HG03565 (cell line): Measurements from ENCODE around the gene INPP5K.
A peak's percentile ranks its signal among the peaks of the same experiment; 100 is the strongest.

Source experiments
- ATAC-seq: cut with Tn5 transposase; IDR thresholded peaks from one replicate; pipeline ENCODE4 v1.9.1; 2021; ENCODE audit warnings: mild to moderate bottlenecking, moderate library complexity; ENCODE audit not compliant: unreplicated experiment

Gene INPP5K

GRCh38 chr17:1486802-1487695 is 29.4 kb downstream of the INPP5K start:
- ATAC-seq, result no peak

- no peak for ATAC-seq
These were observed 30.7 kb downstream of the INPP5K start for GRCh38 chr17:1485423-1486376.

GRCh38 chr17:1484676-1485422 is 31.6 kb downstream of the INPP5K start:
- ATAC-seq, result no peak

- ATAC-seq, result no peak
These were observed 32.3 kb downstream of the INPP5K start for GRCh38 chr17:1484060-1484535.

GRCh38 chr17:1482680-1483079 is 33.7 kb downstream of the INPP5K start:
- no peak for ATAC-seq

- no peak for ATAC-seq
These were observed 34.7 kb downstream of the INPP5K start for GRCh38 chr17:1481736-1482135.

- no peak for ATAC-seq
These were observed 35.5 kb downstream of the INPP5K start for GRCh38 chr17:1480747-1481465.

GRCh38 chr17:1478418-1478817 is 38.0 kb downstream of the INPP5K start:
- no peak for ATAC-seq

- ATAC-seq, result no peak
These were observed 41.0 kb downstream of the INPP5K start for GRCh38 chr17:1475321-1475854.

- ATAC-seq, result peak; percentile 49
These were observed 41.8 kb downstream of the INPP5K start for GRCh38 chr17:1474402-1475189.

GRCh38 chr17:1473841-1474240 is 42.6 kb downstream of the INPP5K start:
- ATAC-seq, result no peak

- no peak for ATAC-seq
These were observed 43.2 kb downstream of the INPP5K start for GRCh38 chr17:1473170-1473569.

GRCh38 chr17:1471911-1472821 is 44.2 kb downstream of the INPP5K start:
- ATAC-seq, result no peak

GRCh38 chr17:1471490-1471889 is 44.9 kb downstream of the INPP5K start:
- no peak for ATAC-seq

- no peak for ATAC-seq
These were observed 45.5 kb downstream of the INPP5K start for GRCh38 chr17:1470755-1471462.

GRCh38 chr17:1470071-1470754 is 46.2 kb downstream of the INPP5K start:
- ATAC-seq, result no peak
